Naive thymus-derived CD8-positive, alpha-beta T cell (primary cell): Measurements from ENCODE around the gene IRF5. TPM values are rescaled to one million over a fixed set of nuclear protein-coding genes. Genes with fewer than 3 reads are reported as not detected.
A peak's percentile ranks its signal among the peaks of the same experiment; 100 is the strongest.

ENCODE experiments used
- ATAC-seq, 2 donors: fragments of 150-1000 bp; cut with Tn5 transposase in 1 of 2; sonication (Bioruptor Pico), chemical (Tn5 transposase) in 1 of 2; 1 replicate in 1 of 2; 2 replicates in 1 of 2; pipeline ENCODE4 v1.10.0; 2021; ENCODE audit warnings: mild to moderate bottlenecking in 2 of 2, moderate library complexity in 2 of 2
- POLR2A ChIA-PET: fragments of 350-600 bp; sonication (Branson Sonifier 250); formaldehyde crosslinking; loops from one replicate; lab custom pipeline; 2021; ENCODE audit warnings: antibody characterized with exemption; lab: Charles Lee
- DNase-seq, 10 donors: peaks; one replicate each; pipeline versions ENCODE4 v3.0.0 to v3.0.0-alpha.2; 2020 to 2022
- H3K27ac Mint-ChIP-seq, 10 donors: one replicate each; pipeline ENCODE4 v1.8.0; 2020 to 2022; ENCODE audit warnings: mild to moderate bottlenecking in 10 of 10, mixed read lengths in 10 of 10, moderate library complexity in 4 of 10, inconsistent platforms in 1 of 10
- H3K27me3 Mint-ChIP-seq, 5 donors: one replicate each; pipeline ENCODE4 v1.8.0; 2021 to 2022; ENCODE audit warnings: mixed read lengths in 5 of 5
- H3K36me3 Mint-ChIP-seq, 3 donors: one replicate each; pipeline ENCODE4 v1.8.0; 2020 to 2022; ENCODE audit warnings: mixed read lengths in 3 of 3, mild to moderate bottlenecking in 2 of 3, inconsistent platforms in 1 of 3
- H3K4me1 Mint-ChIP-seq, 4 donors: one replicate each; pipeline ENCODE4 v1.8.0; 2021 to 2022; ENCODE audit warnings: mixed read lengths in 4 of 4
- H3K4me3 Mint-ChIP-seq, 10 donors: one replicate each; pipeline ENCODE4 v1.8.0; 2020 to 2022; ENCODE audit warnings: mild to moderate bottlenecking in 10 of 10, mixed read lengths in 10 of 10, moderate library complexity in 6 of 10, inconsistent platforms in 1 of 10
- H3K9me3 Mint-ChIP-seq, 9 donors: one replicate each; pipeline ENCODE4 v1.8.0; 2020 to 2022; ENCODE audit warnings: mixed read lengths in 9 of 9, mild to moderate bottlenecking in 3 of 9, inconsistent platforms in 1 of 9, moderate library complexity in 1 of 9
- polyA plus RNA-seq, 3 donors: library from polyadenylated mRNA; unstranded; fragments of 300-500 nt; fragmentation: Illumina TruSeq; gene quantifications; one replicate each; pipeline ENCODE4 v1.2.3, GENCODE V29; 2021
- total RNA-seq, 8 experiments: library from RNA in 2 of 8; stranded (reverse) in 2 of 8; gene quantifications; one replicate each; pipeline ENCODE4 v1.2.3 and lab custom pipeline; 2021 to 2026

Gene IRF5, protein sequence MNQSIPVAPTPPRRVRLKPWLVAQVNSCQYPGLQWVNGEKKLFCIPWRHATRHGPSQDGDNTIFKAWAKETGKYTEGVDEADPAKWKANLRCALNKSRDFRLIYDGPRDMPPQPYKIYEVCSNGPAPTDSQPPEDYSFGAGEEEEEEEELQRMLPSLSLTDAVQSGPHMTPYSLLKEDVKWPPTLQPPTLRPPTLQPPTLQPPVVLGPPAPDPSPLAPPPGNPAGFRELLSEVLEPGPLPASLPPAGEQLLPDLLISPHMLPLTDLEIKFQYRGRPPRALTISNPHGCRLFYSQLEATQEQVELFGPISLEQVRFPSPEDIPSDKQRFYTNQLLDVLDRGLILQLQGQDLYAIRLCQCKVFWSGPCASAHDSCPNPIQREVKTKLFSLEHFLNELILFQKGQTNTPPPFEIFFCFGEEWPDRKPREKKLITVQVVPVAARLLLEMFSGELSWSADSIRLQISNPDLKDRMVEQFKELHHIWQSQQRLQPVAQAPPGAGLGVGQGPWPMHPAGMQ
- total RNA-seq = 1 to 10 TPM; 2.3 to 3.0 TPM
- polyA plus RNA-seq = under 1 TPM; 0.20 to 0.42 (median 0.40) TPM
- total RNA-seq (lab: John Stamatoyannopoulos, UW) = 0 to 0.25 (median 0.04) reads per million in 6 experiments

DNA sequence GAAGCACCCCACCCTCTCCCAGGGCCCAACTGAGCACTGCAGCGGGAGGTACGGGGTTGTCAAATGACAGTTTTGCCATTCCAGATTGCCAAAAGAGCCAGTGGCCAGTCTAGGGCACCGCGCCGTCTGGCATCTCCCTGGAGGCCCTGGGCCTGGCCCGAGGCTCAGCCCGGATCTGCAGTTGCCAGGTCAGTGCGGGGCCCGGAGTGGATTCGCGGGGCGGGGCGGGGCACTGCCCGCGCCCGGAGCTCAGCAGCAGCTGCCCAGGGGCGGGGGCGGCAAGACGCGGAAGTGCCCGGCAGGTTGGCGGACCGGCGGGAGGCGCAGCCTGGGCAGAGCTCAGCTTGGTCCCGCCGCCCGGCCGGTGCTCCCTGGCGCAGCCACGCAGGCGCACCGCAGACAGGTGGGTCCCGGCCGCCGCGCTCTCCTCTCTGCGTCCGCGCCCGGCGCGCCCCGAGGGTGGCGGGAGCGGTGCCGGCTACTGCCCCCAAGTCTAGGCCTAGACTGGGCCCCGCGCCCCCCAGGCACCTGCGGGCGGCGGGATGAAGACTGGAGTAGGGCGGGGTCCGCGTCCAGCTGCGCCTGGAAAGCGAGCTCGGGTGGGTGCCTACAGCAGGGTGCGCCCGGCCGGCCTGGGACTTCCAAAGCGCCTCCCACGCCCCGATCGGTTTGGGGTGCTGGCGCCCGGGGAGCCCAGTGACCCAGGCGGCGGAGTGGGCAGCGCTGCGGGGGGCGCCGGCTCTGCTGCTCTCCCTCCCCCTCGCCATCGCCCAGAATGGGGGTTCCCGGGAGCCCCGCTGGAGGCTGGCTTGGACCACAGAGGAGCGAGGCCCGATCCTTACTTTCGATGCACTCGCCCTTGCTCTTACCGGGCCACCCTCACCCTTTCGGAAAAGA lies at the start of gene IRF5:
Gene IRF5, plus strand, starts transcription at position 281 of the 897 bp plus-strand sequence. CDS start 4,155 bp downstream, outside the sequence.
- Mint-ChIP-seq H3K27me3 (peaks cover 10 to 53% (median 29%) of the 10 kb centered on the region in 5 donors), H3K4me3 (peak within 1 kb of the TSS; percentile 72 to 95 (median 86)), H3K9me3 (no peaks in the 10 kb centered on the region), H3K36me3 (peaks cover 0 to 6% (median 6%) of the 10 kb centered on the region in 3 donors), H3K4me1 (peaks cover 20 to 57% (median 34%) of the 10 kb centered on the region in 4 donors), H3K27ac (peak within 1 kb of the TSS in 4 of 10 donors; percentile 36 to 76 (median 50))
- POLR2A ChIA-PET = no interaction called here
- ATAC-seq (peak; percentile 30 to 34), DNase-seq (no peak)

DNA sequence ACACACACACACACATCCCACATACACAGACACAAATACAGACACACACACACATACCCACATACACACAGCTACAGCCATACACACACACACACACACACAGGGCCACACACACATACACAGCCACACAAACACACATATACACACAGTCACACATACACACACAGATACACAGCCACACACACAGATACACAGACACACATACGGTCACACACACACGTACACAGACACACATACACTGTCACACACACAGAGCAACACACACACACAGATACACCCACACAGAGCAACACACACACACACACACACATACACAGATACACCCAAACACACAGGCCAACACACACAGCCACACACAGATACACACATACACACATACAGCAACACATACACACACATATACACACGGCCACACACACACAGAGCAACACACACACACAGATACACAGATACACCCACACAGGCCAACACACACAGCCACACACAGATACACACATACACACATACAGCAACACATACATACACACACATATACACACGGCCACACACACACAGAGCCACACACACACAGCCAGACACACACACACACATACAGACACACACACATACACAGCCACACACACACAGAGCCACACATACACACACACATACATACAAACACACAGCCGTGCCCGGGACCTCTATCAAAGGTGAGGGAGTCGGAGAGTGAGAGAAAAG lies 49.5 kb upstream of the IRF5 start:
- Mint-ChIP-seq H3K27me3 (peaks cover 8 to 40% (median 9%) of the 10 kb centered on the region in 5 donors), H3K9me3 (no peaks in the 10 kb centered on the region), H3K4me1 (peaks cover 0 to 8% (median 2%) of the 10 kb centered on the region in 4 donors), H3K36me3 (no peaks in the 10 kb centered on the region), H3K4me3 (no peak overlapping the region), H3K27ac (no peak overlapping the region)
- DNase-seq (peak in 1 of 10 donors; percentile 36), ATAC-seq (no peak)
- POLR2A ChIA-PET = no interaction called here

DNA sequence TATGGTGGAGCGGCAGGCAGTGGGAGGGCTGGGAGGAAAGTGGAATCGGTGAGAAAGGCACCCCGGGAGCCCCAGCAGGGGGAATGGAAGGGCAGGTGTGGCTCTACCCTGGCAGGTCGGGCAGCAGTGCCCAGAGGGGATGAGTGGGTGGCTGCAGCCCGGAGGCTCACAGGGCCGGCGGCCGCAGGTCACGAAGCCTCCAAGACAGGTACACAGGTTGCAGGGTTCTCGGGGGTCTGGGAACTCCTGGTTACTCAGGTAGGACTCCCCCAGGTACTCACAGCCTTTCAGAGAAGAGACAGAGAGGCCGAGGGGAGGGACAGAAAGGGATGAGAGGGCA lies 49.0 kb upstream of the IRF5 start:
- peaks cover 8 to 40% (median 9%) of the 10 kb centered on the region in 5 donors for H3K27me3 Mint-ChIP-seq
- ATAC-seq (no peak), DNase-seq (peak in 1 of 10 donors; percentile 23)
- H3K36me3 Mint-ChIP-seq = no peaks in the 10 kb centered on the region
- POLR2A ChIA-PET = no interaction called here
- no peak overlapping the region for H3K4me3 Mint-ChIP-seq
- H3K4me1 Mint-ChIP-seq = peaks cover 0 to 8% (median 2%) of the 10 kb centered on the region in 4 donors
- H3K9me3 Mint-ChIP-seq = no peaks in the 10 kb centered on the region
- H3K27ac Mint-ChIP-seq = no peak overlapping the region

DNA sequence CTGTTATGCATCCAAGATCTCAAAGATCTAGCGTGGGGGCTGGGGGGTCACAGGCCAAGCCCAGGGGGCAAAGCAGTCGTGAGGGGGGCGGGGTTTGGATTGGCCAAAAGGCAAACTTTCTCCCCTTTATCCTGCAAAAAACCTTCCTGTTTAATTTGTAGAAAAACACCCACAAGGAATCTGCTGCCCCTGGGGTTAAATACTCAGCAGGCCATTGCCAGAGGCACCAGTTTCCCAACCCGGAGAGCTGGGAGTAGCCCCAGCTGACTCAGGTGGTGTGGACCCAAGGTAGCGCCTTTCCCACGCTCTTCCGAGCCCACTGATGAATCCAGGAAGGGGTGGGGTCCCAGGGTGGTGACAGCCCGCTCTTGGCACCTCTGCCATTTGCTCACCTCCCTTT lies 48.6 kb upstream of the IRF5 start:
- Mint-ChIP-seq H3K36me3 (no peaks in the 10 kb centered on the region), H3K27me3 (peaks cover 8 to 40% (median 9%) of the 10 kb centered on the region in 5 donors), H3K9me3 (no peaks in the 10 kb centered on the region), H3K27ac (no peak overlapping the region), H3K4me1 (peaks cover 0 to 8% (median 2%) of the 10 kb centered on the region in 4 donors), H3K4me3 (peak overlapping the region in 1 of 10 donors; percentile 50)
- POLR2A ChIA-PET = no interaction called here
- no peak for DNase-seq
- no peak for ATAC-seq

DNA sequence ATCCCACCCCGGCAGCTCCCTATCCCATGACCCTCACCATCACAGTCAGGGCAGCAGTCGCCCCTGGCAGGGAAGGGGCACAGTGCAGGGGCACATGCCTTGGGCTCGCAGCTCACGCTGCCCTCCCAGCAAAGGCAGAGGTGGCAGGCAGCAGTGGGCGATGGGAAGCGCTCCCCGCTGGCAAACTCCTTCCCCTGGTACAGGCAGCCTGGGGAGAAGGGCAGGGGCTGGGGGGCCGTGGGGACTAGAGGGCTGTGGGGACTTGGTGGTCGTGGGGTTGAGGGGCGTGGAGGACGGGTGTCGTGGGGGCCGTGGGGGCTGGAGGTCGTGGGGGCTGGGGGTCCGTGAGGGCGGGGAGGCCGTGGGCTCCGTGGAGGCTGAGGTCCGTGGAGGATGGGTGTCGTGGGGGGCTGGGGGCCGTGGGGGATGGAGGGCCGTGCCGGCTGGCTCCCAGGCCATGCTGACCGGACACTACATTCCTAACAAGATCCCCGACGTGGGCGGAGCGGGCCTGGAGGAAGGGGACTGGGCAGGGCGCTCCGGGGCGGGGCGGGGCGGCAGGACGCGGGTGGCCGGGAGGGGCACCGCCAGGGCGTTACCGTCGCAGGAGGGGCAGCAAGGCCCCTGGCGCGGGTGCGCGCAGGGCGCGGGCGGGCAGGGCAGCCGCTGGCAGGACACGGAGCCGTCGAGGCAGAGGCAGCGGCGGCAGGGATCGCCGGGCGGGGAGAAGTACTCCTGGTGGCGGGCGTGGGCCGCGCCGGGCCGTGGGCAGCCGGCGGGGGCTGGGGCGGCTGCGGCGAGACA lies 47.2 kb upstream of the IRF5 start:
- H3K9me3 Mint-ChIP-seq = no peaks in the 10 kb centered on the region
- peaks cover 7 to 28% (median 9%) of the 10 kb centered on the region in 5 donors for H3K27me3 Mint-ChIP-seq
- peak overlapping the region in 5 of 10 donors; percentile 1 to 62 (median 34) for H3K4me3 Mint-ChIP-seq
- DNase-seq = peak in 1 of 10 donors; percentile 53
- POLR2A ChIA-PET = no interaction called here
- no peaks in the 10 kb centered on the region for H3K36me3 Mint-ChIP-seq
- no peak overlapping the region for H3K27ac Mint-ChIP-seq
- peak; percentile 23 to 50 for ATAC-seq
- H3K4me1 Mint-ChIP-seq = peaks cover 0 to 8% (median 2%) of the 10 kb centered on the region in 4 donors

DNA sequence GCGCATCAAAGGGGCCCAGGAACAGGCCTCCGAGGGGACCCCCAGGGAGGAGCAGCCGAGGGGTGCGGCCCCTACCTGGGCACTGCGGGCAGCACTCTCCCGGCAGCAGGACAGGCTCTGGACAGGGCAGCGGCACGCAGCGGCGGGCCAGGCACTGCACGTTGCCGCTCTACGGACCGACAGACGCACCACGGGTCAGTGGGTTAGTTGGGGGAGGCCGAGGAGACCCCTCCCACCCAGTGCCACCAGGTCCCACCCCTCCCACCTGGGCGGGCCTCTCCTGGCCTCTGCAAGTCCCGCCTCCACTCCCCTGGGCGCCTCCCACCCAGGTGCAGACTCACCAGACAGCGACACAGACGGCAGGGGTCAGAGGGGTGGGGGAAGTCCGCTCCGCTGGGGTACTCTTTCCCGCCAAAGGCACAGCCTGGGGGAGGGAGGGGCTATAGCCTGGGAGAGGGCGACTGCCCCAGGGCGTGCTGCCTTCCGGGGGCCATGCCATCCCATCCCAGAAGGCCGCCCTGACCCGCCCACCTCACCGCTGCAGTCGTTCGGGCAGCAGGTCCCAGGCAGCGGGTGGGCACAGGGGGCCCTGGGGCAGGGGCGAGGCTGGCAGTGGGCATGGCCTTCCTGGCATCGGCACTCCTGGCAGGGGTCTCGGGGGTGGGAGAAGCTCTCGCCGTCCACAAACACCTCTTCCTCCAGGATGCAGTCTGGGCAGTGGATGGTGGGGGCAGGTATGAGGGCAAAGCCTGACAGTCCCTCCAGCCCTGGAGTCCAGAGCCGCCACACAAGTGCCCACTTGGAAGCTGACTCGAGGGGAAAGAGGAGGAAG lies 46.4 kb upstream of the IRF5 start:
- peak in 1 of 10 donors; percentile 63 for DNase-seq

DNA sequence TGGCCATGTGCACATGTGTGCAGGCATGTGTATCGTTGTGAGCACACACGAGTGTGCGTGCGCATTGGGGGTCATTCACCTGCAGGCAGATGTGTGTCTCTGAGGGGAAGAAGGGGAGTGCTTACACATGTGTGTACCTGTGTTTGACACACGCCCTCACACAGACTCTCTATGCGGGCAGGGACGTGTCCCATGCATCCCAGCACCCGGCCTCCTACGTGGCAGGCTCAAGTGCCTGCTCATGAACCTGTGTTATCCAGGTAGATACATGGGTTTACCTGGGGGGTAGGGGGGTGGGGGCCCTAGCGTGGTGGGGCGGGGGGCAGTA lies 45.8 kb upstream of the IRF5 start:
- peaks cover 0 to 8% (median 2%) of the 10 kb centered on the region in 4 donors for H3K4me1 Mint-ChIP-seq
- POLR2A ChIA-PET = no interaction called here
- ATAC-seq (no peak), DNase-seq (peak in 1 of 10 donors; percentile 38)
- H3K27ac Mint-ChIP-seq = no peak overlapping the region
- H3K9me3 Mint-ChIP-seq = peaks cover 0 to 2% (median 0%) of the 10 kb centered on the region in 9 donors
- peak overlapping the region in 5 of 10 donors; percentile 13 to 37 (median 26) for H3K4me3 Mint-ChIP-seq
- H3K36me3 Mint-ChIP-seq = no peaks in the 10 kb centered on the region
- peaks cover 0 to 18% (median 8%) of the 10 kb centered on the region in 5 donors for H3K27me3 Mint-ChIP-seq

More for the DNA sequence above, 46.4 kb upstream of the IRF5 start:
- Mint-ChIP-seq H3K27ac (no peak overlapping the region), H3K36me3 (no peaks in the 10 kb centered on the region), H3K4me3 (peak overlapping the region in 5 of 10 donors; percentile 13 to 37 (median 26)), H3K9me3 (peaks cover 0 to 2% (median 0%) of the 10 kb centered on the region in 9 donors), H3K27me3 (peaks cover 0 to 20% (median 6%) of the 10 kb centered on the region in 5 donors), H3K4me1 (peaks cover 0 to 8% (median 2%) of the 10 kb centered on the region in 4 donors)
- peak; percentile 52 to 67 for ATAC-seq
- POLR2A ChIA-PET = no interaction called here

DNA sequence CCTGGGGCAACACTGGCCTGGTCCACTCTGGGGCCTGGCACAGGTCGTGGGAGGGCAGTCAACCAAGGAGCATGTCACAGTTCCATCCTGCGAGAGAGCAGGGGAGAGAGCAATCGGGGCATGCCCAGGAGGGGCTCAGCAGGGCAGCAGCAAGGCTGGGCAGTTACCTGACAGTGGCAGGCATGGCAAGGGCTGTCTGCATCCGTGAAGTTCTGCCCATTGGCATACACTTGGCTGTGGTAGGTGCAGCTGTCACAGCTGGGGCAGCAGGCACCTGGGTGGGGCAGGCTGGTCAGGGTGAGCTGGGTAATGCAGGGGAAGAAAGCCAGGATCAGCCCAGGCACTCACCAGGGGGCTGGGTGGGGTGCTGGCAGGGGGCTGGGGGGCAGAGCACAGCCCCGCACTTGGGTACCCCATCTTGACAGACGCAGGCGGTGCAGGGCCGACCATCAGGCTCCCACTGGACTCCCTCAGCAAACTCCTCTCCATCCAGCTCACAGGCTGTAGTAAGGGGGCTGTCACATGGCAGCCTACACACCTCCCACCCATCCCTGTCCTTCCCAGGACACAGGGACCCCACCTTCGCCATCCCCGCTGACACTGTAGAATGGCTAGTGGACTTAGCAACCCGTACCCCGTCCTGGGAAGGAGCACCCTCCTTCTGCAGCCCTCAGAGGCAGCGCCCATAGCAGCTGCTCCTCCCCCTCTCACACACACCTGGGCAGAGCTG lies 45.0 kb upstream of the IRF5 start:
- ATAC-seq = no peak
- Mint-ChIP-seq H3K9me3 (peaks cover 0 to 2% (median 0%) of the 10 kb centered on the region in 9 donors), H3K4me3 (no peak overlapping the region), H3K27ac (no peak overlapping the region), H3K4me1 (peaks cover 0 to 8% (median 2%) of the 10 kb centered on the region in 4 donors), H3K27me3 (peaks cover 0 to 18% (median 9%) of the 10 kb centered on the region in 5 donors), H3K36me3 (no peaks in the 10 kb centered on the region)
- DNase-seq = peak in 1 of 10 donors; percentile 59
- POLR2A ChIA-PET = no interaction called here

DNA sequence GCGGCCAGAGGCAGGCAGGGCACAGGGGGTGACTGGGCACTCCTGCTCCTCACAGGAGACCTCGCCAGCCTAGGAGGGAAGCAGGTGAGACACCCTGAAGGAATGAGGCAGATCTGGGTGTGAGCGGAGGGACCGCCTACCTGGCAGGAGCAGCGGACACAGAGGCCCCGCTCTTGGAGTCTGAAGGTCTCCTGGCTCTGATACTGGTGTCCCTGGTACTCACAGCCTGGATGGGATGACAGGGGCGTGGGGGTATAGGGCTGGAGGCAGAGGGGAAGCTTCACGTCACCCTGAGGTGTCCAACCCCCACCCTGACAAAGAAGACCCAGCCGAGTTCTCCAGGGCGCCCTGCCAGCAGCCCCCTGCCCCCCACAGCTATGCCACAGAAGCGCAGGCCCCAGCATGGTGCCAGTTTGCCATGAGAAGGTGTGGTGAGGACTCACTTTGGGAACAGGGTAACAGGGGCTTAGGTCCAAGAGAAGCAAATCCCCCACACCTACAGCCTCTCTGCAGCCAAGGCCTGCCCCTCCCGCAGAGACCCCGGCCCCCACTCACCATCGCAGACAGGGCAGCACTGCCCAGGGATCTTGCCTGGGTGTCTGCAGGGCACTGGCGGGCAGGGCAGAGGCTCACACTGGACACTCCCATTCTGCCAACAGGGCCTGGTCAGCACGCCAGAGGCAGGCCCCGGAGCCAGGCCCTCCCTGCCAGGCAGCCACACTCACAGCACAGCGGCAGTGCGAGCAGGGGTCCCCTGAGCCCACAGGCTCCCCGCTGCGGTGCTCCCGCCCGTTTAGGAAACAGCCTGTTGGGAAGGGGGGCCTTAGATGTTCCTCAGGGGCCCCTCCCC lies 44.3 kb upstream of the IRF5 start:
- peaks cover 0 to 18% (median 10%) of the 10 kb centered on the region in 5 donors for H3K27me3 Mint-ChIP-seq
- peaks cover 0 to 8% (median 2%) of the 10 kb centered on the region in 4 donors for H3K4me1 Mint-ChIP-seq
- H3K4me3 Mint-ChIP-seq = no peak overlapping the region
- POLR2A ChIA-PET = no interaction called here
- DNase-seq (peak in 1 of 10 donors; percentile 42), ATAC-seq (no peak)
- H3K36me3 Mint-ChIP-seq = peaks cover 0 to 2% (median 0%) of the 10 kb centered on the region in 3 donors
- H3K9me3 Mint-ChIP-seq = peaks cover 0 to 3% (median 1%) of the 10 kb centered on the region in 9 donors
- H3K27ac Mint-ChIP-seq = no peak overlapping the region
